ENCODE measurements around the gene CD55. TPM values are rescaled to one million over a fixed set of nuclear protein-coding genes. Genes with fewer than 3 reads are reported as not detected.

Gene CD55
- total and polyA plus RNA-seq, 9 donors = 32.8 to 237 (median 89.7) TPM

DNA sequence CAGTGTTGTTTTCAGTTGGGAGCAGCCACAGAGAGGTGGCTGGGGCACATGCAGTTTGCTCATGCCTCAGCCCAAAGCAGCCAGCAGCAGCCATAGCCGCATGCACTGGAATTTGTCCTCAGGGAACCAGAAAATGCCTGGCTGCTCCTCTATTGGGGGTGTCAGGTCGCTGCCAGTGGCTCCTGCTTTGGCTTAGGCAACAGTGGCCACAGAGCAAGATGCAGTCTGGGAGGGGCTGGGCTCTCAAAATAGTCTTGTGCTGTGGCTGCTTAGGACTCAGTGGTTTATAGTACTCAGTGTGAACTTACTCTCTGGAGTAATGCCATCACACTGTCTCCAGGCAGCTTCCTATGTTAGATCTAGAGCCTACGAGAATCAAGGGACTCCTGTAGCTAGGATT, 25.0 kb downstream of the CD55 start:
- no peak overlapping the region for H3K27ac ChIP-seq
- intact Hi-C loops (cut with DNase I) = no loop called here
- no peaks in the 10 kb centered on the region for H3K36me3 ChIP-seq
- H3K27me3 ChIP-seq = peaks cover 2% of the 10 kb centered on the region
- TF ChIP-seq, protein P1, sequence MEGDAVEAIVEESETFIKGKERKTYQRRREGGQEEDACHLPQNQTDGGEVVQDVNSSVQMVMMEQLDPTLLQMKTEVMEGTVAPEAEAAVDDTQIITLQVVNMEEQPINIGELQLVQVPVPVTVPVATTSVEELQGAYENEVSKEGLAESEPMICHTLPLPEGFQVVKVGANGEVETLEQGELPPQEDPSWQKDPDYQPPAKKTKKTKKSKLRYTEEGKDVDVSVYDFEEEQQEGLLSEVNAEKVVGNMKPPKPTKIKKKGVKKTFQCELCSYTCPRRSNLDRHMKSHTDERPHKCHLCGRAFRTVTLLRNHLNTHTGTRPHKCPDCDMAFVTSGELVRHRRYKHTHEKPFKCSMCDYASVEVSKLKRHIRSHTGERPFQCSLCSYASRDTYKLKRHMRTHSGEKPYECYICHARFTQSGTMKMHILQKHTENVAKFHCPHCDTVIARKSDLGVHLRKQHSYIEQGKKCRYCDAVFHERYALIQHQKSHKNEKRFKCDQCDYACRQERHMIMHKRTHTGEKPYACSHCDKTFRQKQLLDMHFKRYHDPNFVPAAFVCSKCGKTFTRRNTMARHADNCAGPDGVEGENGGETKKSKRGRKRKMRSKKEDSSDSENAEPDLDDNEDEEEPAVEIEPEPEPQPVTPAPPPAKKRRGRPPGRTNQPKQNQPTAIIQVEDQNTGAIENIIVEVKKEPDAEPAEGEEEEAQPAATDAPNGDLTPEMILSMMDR (IDR thresholded peaks at IDR 0.05) = no peak
- TF ChIP-seq POLR2A (IDR thresholded peaks at IDR 0.05) = no peak
- no peak for TF ChIP-seq EP300 (IDR thresholded peaks at IDR 0.05)
- DNase-seq = no peak
- WGBS, 3 donors = 76 to 87% (median 76%) methylated on average over 3 of the region's 3 CpGs
- H3K4me3 ChIP-seq = no peak overlapping the region
- no peaks in the 10 kb centered on the region for H3K4me1 ChIP-seq (ENCODE audit: insufficient read depth)
- no peaks in the 10 kb centered on the region for H3K9me3 ChIP-seq

DNA sequence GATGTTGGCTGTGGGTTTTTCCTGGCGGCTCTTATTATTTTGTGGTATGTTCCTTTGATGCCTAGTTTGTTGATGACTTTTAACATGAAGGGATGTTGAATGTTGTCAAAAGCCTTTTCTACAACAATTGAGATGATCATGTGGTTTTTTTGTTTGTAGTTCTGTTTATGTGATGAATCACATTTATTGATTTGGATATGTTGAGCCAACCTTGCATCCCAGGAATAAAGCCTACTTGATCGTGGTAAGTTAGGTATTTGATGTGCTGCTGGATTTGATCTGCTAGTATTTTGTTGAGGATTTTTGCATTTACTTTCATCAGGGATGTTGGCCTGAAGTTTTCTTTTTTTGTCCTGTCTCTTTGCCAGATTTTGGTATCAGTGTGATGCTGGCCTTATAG, 28.5 kb downstream of the CD55 start:
- Histone ChIP-seq H3K27ac (no peak overlapping the region), H3K36me3 (no peaks in the 10 kb centered on the region), H3K27me3 (peaks cover 2% of the 10 kb centered on the region), H3K4me3 (no peak overlapping the region), H3K4me1 (ENCODE audit: insufficient read depth) (no peaks in the 10 kb centered on the region), H3K9me3 (no peaks in the 10 kb centered on the region)
- intact Hi-C loops (cut with DNase I) = no loop called here
- 98 to 99% (median 99%) methylated on average over 2 of the region's 2 CpGs for WGBS, 3 donors
- DNase-seq = no peak
- TF ChIP-seq POLR2A (IDR thresholded peaks at IDR 0.05) (no peak), EP300 (IDR thresholded peaks at IDR 0.05) (no peak)
- TF ChIP-seq, protein P1 (IDR thresholded peaks at IDR 0.05) = no peak

DNA sequence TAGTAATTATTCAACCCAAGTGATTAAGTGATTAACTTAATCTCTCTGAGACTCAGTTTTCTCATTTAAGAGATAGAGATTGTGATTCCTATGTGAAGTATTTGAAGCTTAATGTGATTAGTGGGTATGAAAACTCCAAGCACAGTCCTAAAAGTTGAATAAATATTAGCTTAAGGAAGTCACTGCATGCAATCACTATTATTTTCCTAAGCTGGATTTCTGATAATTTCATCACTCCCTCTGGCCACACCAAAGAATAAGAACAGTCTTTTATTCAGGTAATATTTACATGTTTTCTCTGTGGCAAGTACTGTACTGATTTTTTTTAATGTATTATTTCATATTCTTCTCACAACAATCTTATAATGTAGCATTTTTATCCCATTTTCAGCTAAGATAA, 31.1 kb downstream of the CD55 start:
- Histone ChIP-seq H3K4me3 (no peak overlapping the region), H3K4me1 (ENCODE audit: insufficient read depth) (no peaks in the 10 kb centered on the region), H3K9me3 (no peaks in the 10 kb centered on the region), H3K36me3 (no peaks in the 10 kb centered on the region), H3K27me3 (peaks cover 2% of the 10 kb centered on the region), H3K27ac (no peak overlapping the region)
- intact Hi-C loops (cut with DNase I) = no loop called here
- no peak for DNase-seq
- TF ChIP-seq EP300 (IDR thresholded peaks at IDR 0.05) = no peak
- TF ChIP-seq, protein P1 (IDR thresholded peaks at IDR 0.05) = no peak
- TF ChIP-seq POLR2A (IDR thresholded peaks at IDR 0.05) = no peak

DNA sequence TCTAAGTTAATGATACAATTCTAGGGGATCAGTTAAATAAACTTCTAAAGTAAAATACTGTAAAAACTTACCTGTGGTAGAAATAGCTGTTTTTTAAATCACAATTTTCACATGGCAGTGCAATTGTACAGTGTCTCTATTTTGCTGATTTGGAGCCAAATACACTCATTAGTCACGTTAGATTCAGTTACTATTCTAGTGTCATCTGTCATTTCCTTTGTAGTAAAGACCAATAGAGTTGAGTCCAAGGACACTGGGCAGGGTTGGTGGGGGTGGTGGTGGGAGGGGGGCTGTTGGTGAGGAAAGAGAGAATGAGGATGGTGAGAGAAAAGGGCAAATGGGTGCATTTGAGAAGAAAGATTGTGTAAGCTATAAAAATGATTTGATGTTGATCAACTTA, 33.6 kb downstream of the CD55 start:
- Histone ChIP-seq H3K4me1 (ENCODE audit: insufficient read depth) (no peaks in the 10 kb centered on the region), H3K9me3 (no peaks in the 10 kb centered on the region), H3K27ac (no peak overlapping the region), H3K4me3 (no peak overlapping the region), H3K36me3 (no peaks in the 10 kb centered on the region), H3K27me3 (peaks cover 2% of the 10 kb centered on the region)
- no peak for TF ChIP-seq POLR2A (IDR thresholded peaks at IDR 0.05)
- TF ChIP-seq, protein P1 (IDR thresholded peaks at IDR 0.05) = no peak
- no peak for TF ChIP-seq EP300 (IDR thresholded peaks at IDR 0.05)
- DNase-seq = no peak
- WGBS, 3 donors = 51 to 58% (median 55%) methylated on average over 1 of the region's 1 CpG
- intact Hi-C loops (cut with DNase I) = loop anchor here in 1 of 4 donors (5.0 kb wide), 1 partner anchor 917 kb away; no protein-coding TSS in a partner anchor
